HCT116 (cell line): ENCODE data around the gene UMODL1. TPM values are rescaled to one million over a fixed set of nuclear protein-coding genes. Genes with fewer than 3 reads are reported as not detected.

Experiments
- ATAC-seq: fragments of 200-7000 bp; cut with Tn5 transposase; 2 replicates; pipeline ENCODE4 v1.9.1; 2020; ENCODE audit warnings: mild to moderate bottlenecking, moderate library complexity
- BruUV-seq: library from RNA; stranded (reverse); fragments of 400-500 nt; replicated peaks from 2 replicates; lab custom pipeline; 2021; lab: Mats Ljungman, UMichigan
- CTCF ChIA-PET: fragments of 300-600 bp; sonication (Branson Sonifier 250); formaldehyde crosslinking; loops from one replicate; lab custom pipeline; 2021; ENCODE audit warnings: antibody characterized with exemption; lab: Charles Lee
- POLR2A ChIA-PET: fragments of 300-600, 350-600 bp; sonication (Branson Sonifier 250); formaldehyde crosslinking; loops from one replicate; lab custom pipeline; 2021; ENCODE audit warnings: antibody characterized with exemption; lab: Charles Lee
- RAD21 ChIA-PET, 2 experiments: fragments of 300-600 bp; sonication (Branson Sonifier 250); formaldehyde crosslinking; loops; one replicate each; lab custom pipeline; 2023; ENCODE audit warnings: low total read pairs in 2 of 2; ENCODE audit not compliant: uncharacterized antibody in 2 of 2, unreplicated experiment in 2 of 2, low non-redundant PET in 1 of 2; lab: Charles Lee
- DNase-seq: peaks from one replicate; pipeline ENCODE4 v3.0.0-alpha.2; 2010; ENCODE audit warnings: low read depth, low spot score
- H2AFZ ChIP-seq: fragments of 200-600 bp; shearing (Covaris generic), sonication (generic); 2 replicates; pipeline ENCODE4 v1.6.1; 2017; ENCODE audit warnings: low read depth, mixed run types, mixed read lengths, antibody characterized with exemption, low read length; ENCODE audit not compliant: poor library complexity, severe bottlenecking
- H3K27ac ChIP-seq: 2 replicates; pipeline ENCODE4 v1.5.1; 2012; ENCODE audit warnings: low read depth, low read length
- H3K27me3 ChIP-seq: fragments of 200-600 bp; sonication (generic); 2 replicates; pipeline ENCODE4 v1.6.1; 2016; ENCODE audit warnings: mixed run types, low read length, mixed read lengths; ENCODE audit not compliant: insufficient read depth
- H3K36me3 ChIP-seq, 2 experiments: fragments of 200-500 bp in 1 of 2; fragments of 200-600 bp in 1 of 2; sonication (Bioruptor generic) in 1 of 2; sonication (generic) in 1 of 2; 2 replicates each; pipeline versions ENCODE4 v1.5.1 to v1.6.1; 2014 to 2016; ENCODE audit warnings: low read length in 2 of 2, inconsistent platforms in 1 of 2, mixed read lengths in 1 of 2, mixed run types in 1 of 2; ENCODE audit not compliant: insufficient read depth in 2 of 2, control insufficient read depth in 1 of 2
- H3K4me1 ChIP-seq, 2 experiments: fragments of 200-600 bp in 1 of 2; sonication (generic) in 1 of 2; 2 replicates each; pipeline versions ENCODE4 v1.5.1 to v1.6.1; 2012 to 2017; ENCODE audit warnings: low read length in 2 of 2, inconsistent platforms in 1 of 2, mild to moderate bottlenecking in 1 of 2, mixed read lengths in 1 of 2, mixed run types in 1 of 2, moderate library complexity in 1 of 2; ENCODE audit not compliant: insufficient read depth in 2 of 2, control insufficient read depth in 1 of 2
- H3K4me2 ChIP-seq: fragments of 200-600 bp; sonication (generic); 2 replicates; pipeline ENCODE4 v1.6.1; 2017; ENCODE audit warnings: mixed run types, low read length, mixed read lengths
- H3K4me3 ChIP-seq, 2 experiments: fragments of 200-600 bp in 1 of 2; sonication (generic) in 1 of 2; replicated peaks in 1 of 2; 2 replicates each; pipeline ENCODE4 v1.5.1; 2011 to 2016; ENCODE audit warnings: low read length in 2 of 2, control low read depth in 1 of 2, low read depth in 1 of 2, mild to moderate bottlenecking in 1 of 2, mixed read lengths in 1 of 2, mixed run types in 1 of 2
- H3K79me2 ChIP-seq: fragments of 200-600 bp; sonication (generic); 2 replicates; pipeline ENCODE4 v1.6.1; 2017; ENCODE audit warnings: mild to moderate bottlenecking, mixed run types, low read length, moderate library complexity, mixed read lengths; ENCODE audit not compliant: insufficient read depth
- H3K9ac ChIP-seq: fragments of 200-600 bp; sonication (generic); 2 replicates; pipeline ENCODE4 v1.6.1; 2016; ENCODE audit warnings: low read length, mixed read lengths
- H3K9me2 ChIP-seq: fragments of 200-600 bp; sonication (generic), shearing (Covaris generic); 2 replicates; pipeline ENCODE4 v1.6.1; 2017; ENCODE audit warnings: mixed run types, mild to moderate bottlenecking, moderate library complexity; ENCODE audit not compliant: insufficient read depth
- H3K9me3 ChIP-seq, 2 experiments: fragments of 200-500 bp in 1 of 2; fragments of 200-600 bp in 1 of 2; sonication (Bioruptor generic) in 1 of 2; sonication (generic) in 1 of 2; 2 replicates each; pipeline ENCODE4 v1.6.1; 2014 to 2017; ENCODE audit warnings: low read length in 2 of 2, mixed read lengths in 2 of 2, inconsistent platforms in 1 of 2, low read depth in 1 of 2, mild to moderate bottlenecking in 1 of 2, mixed run types in 1 of 2, moderate library complexity in 1 of 2; ENCODE audit not compliant: control insufficient read depth in 1 of 2, insufficient read depth in 1 of 2
- H4K20me1 ChIP-seq: fragments of 200-600 bp; sonication (generic), shearing (Covaris generic); 2 replicates; pipeline ENCODE4 v1.6.1; 2017; ENCODE audit warnings: mixed run types, mild to moderate bottlenecking, moderate library complexity; ENCODE audit not compliant: insufficient read depth
- EZH2phosphoT487 ChIP-seq: fragments of 200-600 bp; IDR thresholded peaks from 2 replicates; pipeline ENCODE4 v1.6.1; 2018; ENCODE audit warnings: antibody characterized with exemption, borderline replicate concordance
- MAX ChIP-seq: IDR thresholded peaks from 2 replicates; pipeline ENCODE4 v1.6.1; 2012
- POLR2A ChIP-seq: IDR thresholded peaks from 2 replicates; pipeline ENCODE4 v1.7.0; 2011; ENCODE audit warnings: borderline replicate concordance; ENCODE audit not compliant: insufficient read depth, insufficient read length; ENCODE audit errors: extremely low read depth
- POLR2AphosphoS5 ChIP-seq: IDR thresholded peaks from 2 replicates; pipeline ENCODE4 v1.6.1; 2011; ENCODE audit warnings: mild to moderate bottlenecking, low read depth, low read length, moderate library complexity
- RAD21 ChIP-seq: IDR thresholded peaks from 2 replicates; pipeline ENCODE4 v1.6.1; 2012; ENCODE audit warnings: low read depth, mild to moderate bottlenecking
- REST ChIP-seq: IDR thresholded peaks from 2 replicates; pipeline ENCODE4 v1.6.1; 2012; ENCODE audit warnings: low read depth
- SIN3A ChIP-seq: IDR thresholded peaks from 2 replicates; pipeline ENCODE4 v1.6.1; 2012; ENCODE audit warnings: low read depth
- SP1 ChIP-seq: IDR thresholded peaks from 2 replicates; pipeline ENCODE4 v1.6.1; 2012; ENCODE audit warnings: low read depth
- TCF7L2 ChIP-seq: IDR thresholded peaks from 2 replicates; pipeline ENCODE4 v1.7.0; 2011; ENCODE audit warnings: borderline replicate concordance, inconsistent platforms; ENCODE audit not compliant: insufficient read depth, insufficient read length; ENCODE audit errors: extremely low read depth
- YY1 ChIP-seq: IDR thresholded peaks from 2 replicates; pipeline ENCODE4 v1.6.1; 2011; ENCODE audit warnings: low read length, low read depth, moderate library complexity, mild to moderate bottlenecking; ENCODE audit not compliant: insufficient replicate concordance; ENCODE audit errors: extremely low read depth
- ZBTB33 ChIP-seq: IDR thresholded peaks from 2 replicates; pipeline ENCODE4 v1.6.1; 2011; ENCODE audit warnings: mild to moderate bottlenecking, low read length, moderate library complexity; ENCODE audit not compliant: insufficient replicate concordance; ENCODE audit errors: extremely low read depth
- ZFX ChIP-seq: fragments of 450-650 bp; IDR thresholded peaks from 2 replicates; pipeline ENCODE4 v1.6.1; 2017
- ZNF274 ChIP-seq: fragments of 200-500 bp; sonication (Bioruptor generic); IDR thresholded peaks from 2 replicates; pipeline ENCODE4 v1.6.1; 2014; ENCODE audit warnings: mild to moderate bottlenecking, low read depth, low read length, inconsistent platforms
- intact Hi-C: fragments of 100-400 bp; cut with micrococcal nuclease; formaldehyde crosslinking; loops from 2 replicates; pipeline ENCODE4 v1.10.0; 2022
- total RNA-seq: library from RNA; stranded (reverse); gene quantifications from one replicate; pipeline ENCODE4 v1.2.1, GENCODE V29; 2021; ENCODE audit not compliant: unreplicated experiment

The UMODL1 gene
- total RNA-seq, 1 experiment from 2014 or later, result not detected

GRCh38 chr21:42147386-42148020 lies 76.4 kb downstream of the UMODL1 start:
- RAD21 ChIA-PET, result no interaction called here
- no TSS peak for BruUV-seq
- intact Hi-C loops, result no loop called here
- Histone ChIP-seq H3K9me3 (no peaks in the 10 kb centered on the region), H2AFZ (no peak overlapping the region), H3K4me1 (0 out of 4 replicates have a peak, but pooled peaks cover 2 to 3% of the 10 kb centered on the region in 2 experiments), H3K9ac (no peak overlapping the region), H3K27ac (no peak overlapping the region), H3K4me3 (no peak overlapping the region), H3K79me2 (no peaks in the 10 kb centered on the region), H3K36me3 (no peaks in the 10 kb centered on the region), H3K27me3 (no peaks in the 10 kb centered on the region), H3K4me2 (no peak overlapping the region), H3K9me2 (no peaks in the 10 kb centered on the region), H4K20me1 (no peaks in the 10 kb centered on the region)
- ATAC-seq, result no peak
- CTCF ChIA-PET, result interaction anchor here (1.9 kb wide), 1 partner anchor 112 kb away, joined by 10 read pairs; no protein-coding TSS in a partner anchor
- DNase-seq, result no peak
- no peak for TF ChIP-seq RAD21
- TF ChIP-seq ZNF274, result no peak
- no peak for TF ChIP-seq REST
- no peak for TF ChIP-seq POLR2A
- no peak for TF ChIP-seq YY1
- no peak for TF ChIP-seq TCF7L2
- no peak for TF ChIP-seq EZH2phosphoT487
- no peak for TF ChIP-seq SIN3A
- TF ChIP-seq ZBTB33, result no peak
- no peak for TF ChIP-seq SP1
- TF ChIP-seq ZFX, result no peak
- TF ChIP-seq POLR2AphosphoS5, result no peak
- TF ChIP-seq MAX, result no peak
- POLR2A ChIA-PET, result no interaction called here
